SU-DHL-6 (cell line): ENCODE data around the gene MYOD1.

ENCODE experiments used
- CTCF ChIP-seq: fragments of 200-600 bp; sonication (generic); IDR thresholded peaks from one replicate; pipeline ENCODE4 v1.5.1; 2017; ENCODE audit warnings: antibody characterized with exemption, mild to moderate bottlenecking, low read length, moderate library complexity; ENCODE audit not compliant: insufficient read depth, poor library complexity, severe bottlenecking
- EZH2phosphoT487 ChIP-seq: fragments of 200-600 bp; sonication (generic), shearing (Covaris generic); conservative IDR thresholded peaks from 2 replicates; pipeline ENCODE4 v1.6.1; 2018; ENCODE audit warnings: mild to moderate bottlenecking, antibody characterized with exemption, low read length, moderate library complexity, mixed read lengths

- TF ChIP-seq CTCF (no peak), EZH2phosphoT487 (no peak)
These were observed 1.4 kb downstream of the MYOD1 start for GRCh38 chr11:17720796-17721171.
